Left ventricle myocardium superior (tissue), 1 donor: ENCODE results near the gene SEC14L3. TPM values are rescaled to one million over a fixed set of nuclear protein-coding genes. Genes with fewer than 3 reads are reported as not detected.

Experiments used
- ATAC-seq: fragments of 200-7000 bp; cut with Tn5 transposase; one replicate; pipeline ENCODE4 v1.9.1; 2020; ENCODE audit warnings: mild to moderate bottlenecking, moderate library complexity
- DNase-seq: peaks from one replicate; pipeline ENCODE4 v3.0.0-alpha.2; 2020
- intact Hi-C: fragments of 100-400 bp; cut with micrococcal nuclease; formaldehyde crosslinking; loops from one replicate; pipeline ENCODE4 v1.11.0; 2022
- long read RNA-seq: library from polyadenylated mRNA; unstranded; transcript quantifications from one replicate; pipeline ENCODE4 v2.0.0, GENCODE V29; 2021
- total RNA-seq: library from RNA; stranded (reverse); fragmentation: NEBNext Ultra II Directional; extraction: Animal tissue kit (Norgen Biotek cat#: 25700); gene quantifications from one replicate; pipeline ENCODE4 v1.2.1, GENCODE V29; 2021
- donor health status: DM: no; HTN: yes; CAD: no; lungs with severe emphysema.

SEC14L3 gene
- not detected for total RNA-seq
- long read RNA-seq: 0 reads

DNA sequence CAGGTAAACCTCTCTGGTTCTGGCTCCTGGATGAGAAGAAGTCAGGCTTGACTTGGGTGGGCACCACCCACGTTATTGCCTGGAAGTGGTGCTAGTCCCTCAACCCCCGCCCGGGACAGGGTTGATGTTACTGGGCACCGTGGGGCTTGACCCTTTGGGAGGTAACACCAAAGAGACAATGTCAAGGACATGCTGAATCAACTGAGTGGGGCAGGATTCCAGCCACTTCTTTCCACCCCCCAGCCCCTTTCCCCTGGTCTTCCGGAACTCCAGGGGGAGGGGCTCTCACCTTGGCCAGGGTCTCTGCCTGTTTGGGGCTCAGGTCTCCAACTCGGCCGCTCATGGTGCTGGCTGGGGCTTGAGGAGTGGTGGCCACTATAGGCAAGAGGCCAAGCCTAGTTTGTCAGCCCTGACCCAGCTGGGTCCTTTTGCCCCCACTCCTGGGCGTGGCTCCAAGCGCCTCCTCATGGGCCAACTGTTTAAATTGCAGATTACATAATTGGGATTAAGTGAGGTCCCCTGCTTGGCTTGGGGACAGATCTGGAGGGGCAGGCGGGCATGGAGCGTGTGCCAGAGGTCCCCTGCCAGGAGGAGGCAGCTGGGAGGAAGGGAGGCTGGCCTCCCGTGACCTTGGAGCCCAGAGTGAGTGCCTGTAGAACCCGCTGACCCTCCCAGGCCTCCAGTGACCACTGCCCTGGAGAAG, at the start of gene SEC14L3:
SEC14L3 (minus strand) TSS at position 402 of the 703 bp plus-strand sequence; CDS start at position 343, 59 bp downstream.
- ATAC-seq: no peak
- intact Hi-C loops: no loop called here
- DNase-seq: no peak

DNA sequence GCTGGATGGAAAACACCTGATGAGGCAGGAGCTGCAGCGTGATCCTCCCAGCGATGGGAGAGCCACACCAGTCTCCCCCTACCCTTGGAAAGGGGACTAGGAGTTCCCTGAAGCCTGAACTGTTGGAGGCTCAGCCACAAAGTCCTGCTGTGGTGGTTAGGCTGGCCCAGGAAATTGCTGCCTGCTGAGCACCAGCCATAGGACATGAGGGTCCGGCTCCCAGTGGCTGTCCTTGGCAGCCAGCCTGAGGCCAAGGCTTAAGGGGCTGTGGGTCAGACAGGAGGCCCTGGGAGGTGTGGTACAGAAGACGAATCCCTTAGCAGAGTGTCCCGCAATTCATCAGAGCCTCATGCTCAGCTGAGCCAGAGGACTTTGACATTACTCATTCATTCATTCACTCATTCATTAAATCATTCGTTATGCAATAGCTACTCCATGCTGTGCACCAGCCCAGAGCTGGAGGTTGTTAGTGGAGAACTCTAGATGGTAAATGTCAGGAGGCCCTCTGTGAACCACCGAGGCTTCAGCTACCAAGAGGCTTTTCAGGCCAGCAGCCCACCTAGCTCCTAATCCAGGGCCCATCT, 48.1 kb upstream of the SEC14L3 start:
- ATAC-seq (no peak), DNase-seq (no peak)
- intact Hi-C loops: loop anchor here (5.0 kb wide), 1 partner anchor 393 kb away; no protein-coding TSS in a partner anchor

DNA sequence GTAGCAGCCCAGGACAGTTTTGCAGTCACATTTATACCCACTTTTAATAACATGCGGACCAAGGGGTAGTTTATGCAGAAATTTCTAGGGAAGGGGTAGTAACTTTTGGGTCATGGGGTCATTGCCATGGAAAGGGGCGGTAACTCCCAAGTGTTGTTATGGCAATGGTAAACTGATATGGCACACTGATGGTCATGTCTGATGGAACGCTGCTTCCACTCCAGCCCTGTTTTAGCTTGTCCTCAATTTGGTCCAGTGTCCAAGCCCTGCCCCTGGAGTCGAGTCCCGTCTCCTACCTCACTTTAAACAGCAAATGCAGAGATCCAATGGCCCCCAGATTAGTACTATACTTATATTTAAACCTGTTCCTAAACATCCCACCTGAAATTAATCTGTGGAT, 44.9 kb upstream of the SEC14L3 start:
- ATAC-seq (no peak), DNase-seq (no peak)
- intact Hi-C loops: loop anchor here (5.0 kb wide), 1 partner anchor 389 kb away; no protein-coding TSS in a partner anchor

DNA sequence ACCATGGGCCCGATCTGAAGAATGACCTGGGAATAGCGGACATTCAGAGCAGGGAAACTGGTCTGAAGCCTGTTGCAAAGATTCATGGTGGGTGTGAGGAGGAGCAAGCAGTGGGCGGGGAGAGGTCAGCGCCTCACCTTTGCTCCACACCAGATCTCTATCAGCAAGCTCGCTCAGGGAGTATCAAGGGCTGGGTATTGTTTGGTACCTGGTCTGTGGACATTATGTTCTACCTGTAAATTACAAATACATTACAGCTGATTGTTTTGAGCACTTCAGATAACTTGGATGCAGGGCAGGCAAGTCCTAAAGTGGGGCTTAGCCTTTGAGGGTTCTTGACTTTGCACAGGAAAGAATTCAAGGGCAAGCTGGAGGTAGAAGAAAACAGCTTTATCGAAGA, 44.5 kb upstream of the SEC14L3 start:
- intact Hi-C loops: loop anchor here (5.0 kb wide), 1 partner anchor 389 kb away; no protein-coding TSS in a partner anchor
- ATAC-seq: no peak
- DNase-seq: no peak

DNA sequence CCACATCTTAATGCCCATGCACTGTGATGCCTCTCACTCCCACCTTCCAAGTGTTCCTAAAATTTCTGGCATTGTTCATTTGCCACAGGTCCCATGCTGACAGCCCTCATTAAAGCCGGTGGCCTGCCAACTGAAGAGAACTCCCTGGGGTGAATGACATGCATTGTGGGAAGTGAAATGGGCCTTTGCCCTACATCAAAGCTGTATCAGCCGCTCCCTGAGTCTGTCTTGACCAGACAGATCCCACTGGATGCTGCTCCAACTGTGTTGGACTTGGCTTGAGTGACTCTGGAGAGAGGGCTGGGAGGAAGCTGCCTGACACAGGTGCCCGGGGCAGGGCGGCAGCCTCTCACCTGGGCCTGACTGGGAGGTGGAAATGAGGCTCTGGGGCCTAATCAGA, 42.4 kb upstream of the SEC14L3 start:
- intact Hi-C loops: no loop called here
- ATAC-seq (no peak), DNase-seq (no peak)

DNA sequence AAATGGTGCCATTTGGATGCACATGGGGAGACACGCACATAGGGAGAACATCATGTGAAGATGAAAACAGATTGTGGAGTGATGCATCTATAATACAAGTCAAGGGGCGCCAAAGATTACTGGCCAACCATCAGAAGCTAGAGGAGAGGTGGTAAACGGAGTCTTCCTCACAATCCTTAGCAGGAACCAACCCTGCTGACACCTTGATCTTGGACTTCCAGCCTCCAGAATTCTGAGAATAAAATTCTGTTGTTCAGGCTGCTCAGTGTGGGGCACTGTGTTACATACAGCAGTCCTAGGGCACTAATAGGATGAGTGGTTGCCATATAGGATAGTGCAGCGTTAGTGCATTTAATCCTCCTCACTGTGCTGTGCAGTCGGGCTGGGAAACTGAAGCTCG, 41.6 kb upstream of the SEC14L3 start:
- DNase-seq (no peak), ATAC-seq (no peak)
- intact Hi-C loops: no loop called here

DNA sequence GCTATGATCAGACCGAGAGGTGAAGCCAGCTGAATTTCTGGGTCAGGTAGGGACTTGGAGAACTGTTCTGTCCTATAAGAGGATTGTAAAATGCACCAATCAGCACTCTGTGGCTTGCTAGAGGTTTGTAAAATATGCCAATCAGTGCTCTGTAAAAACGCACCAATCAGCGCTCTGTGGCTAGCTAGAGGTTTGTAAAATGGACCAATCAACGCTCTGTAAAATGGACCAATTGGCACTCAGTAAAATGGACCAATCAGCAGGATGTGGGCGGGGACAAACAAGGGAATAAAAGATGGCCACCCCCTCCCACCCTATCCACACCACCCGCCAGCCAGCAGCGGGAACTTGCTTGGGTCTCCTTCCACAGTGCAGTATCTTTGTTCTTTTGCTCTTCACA, 40.1 kb upstream of the SEC14L3 start:
- intact Hi-C loops: no loop called here
- DNase-seq (no peak), ATAC-seq (no peak)

DNA sequence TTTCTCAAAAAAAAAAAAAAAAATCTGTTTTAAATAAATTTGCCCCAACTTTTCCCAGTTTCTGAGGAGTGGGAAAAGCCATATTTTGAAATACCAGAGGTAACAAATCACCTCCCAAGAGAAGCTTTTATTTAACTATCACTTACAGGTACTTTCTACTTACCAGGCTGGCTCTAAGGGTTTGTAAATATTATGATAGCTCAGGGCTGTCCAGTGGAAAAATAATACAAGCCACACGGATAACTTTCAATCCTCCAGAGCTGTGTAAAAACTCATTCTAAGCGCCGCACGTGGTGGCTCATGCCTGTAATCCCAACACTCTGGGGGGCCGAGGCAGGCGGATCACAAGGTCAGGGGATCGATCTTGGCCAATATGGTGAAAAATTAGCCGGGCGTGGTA, 39.3 kb upstream of the SEC14L3 start:
- ATAC-seq (no peak), DNase-seq (no peak)
- intact Hi-C loops: no loop called here

DNA sequence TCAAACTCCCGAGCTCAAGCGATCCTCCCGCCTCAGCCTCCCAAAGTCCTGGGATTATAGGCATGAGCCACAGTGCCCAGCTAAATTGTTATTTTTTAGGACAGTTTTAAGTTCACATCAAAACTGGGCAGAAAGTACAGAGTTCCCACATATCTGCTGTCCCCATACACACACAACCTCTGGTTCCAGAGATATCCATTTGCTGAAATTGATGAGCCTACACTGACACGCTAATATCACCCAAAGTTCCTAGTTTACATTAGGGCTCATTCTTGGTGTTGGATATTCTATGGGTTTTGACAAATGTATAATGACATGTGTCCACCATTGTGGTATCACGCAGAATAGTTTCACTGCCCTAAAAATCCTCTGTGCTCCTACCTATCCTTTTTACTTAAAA, 36.4 kb upstream of the SEC14L3 start:
- intact Hi-C loops: no loop called here
- ATAC-seq (no peak), DNase-seq (no peak)

DNA sequence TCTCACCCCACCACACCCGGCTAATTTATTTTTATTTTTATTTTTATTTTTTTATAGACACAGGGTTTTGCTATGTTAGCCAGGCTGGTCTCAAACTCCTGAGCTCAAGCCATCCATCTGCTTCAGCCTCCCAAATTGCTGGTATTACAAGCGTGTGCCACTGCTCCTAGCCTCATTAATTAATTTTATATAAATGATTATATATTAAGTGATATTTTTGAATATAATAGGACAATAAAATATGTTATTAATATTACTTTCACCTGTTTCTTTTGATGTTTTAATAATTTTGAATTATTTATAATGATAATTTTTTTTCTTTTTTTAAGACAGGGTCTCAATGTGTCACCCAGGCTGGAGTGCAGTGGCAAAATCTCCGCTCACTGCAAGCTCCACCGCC, 35.9 kb upstream of the SEC14L3 start:
- DNase-seq (no peak), ATAC-seq (no peak)
- intact Hi-C loops: no loop called here

DNA sequence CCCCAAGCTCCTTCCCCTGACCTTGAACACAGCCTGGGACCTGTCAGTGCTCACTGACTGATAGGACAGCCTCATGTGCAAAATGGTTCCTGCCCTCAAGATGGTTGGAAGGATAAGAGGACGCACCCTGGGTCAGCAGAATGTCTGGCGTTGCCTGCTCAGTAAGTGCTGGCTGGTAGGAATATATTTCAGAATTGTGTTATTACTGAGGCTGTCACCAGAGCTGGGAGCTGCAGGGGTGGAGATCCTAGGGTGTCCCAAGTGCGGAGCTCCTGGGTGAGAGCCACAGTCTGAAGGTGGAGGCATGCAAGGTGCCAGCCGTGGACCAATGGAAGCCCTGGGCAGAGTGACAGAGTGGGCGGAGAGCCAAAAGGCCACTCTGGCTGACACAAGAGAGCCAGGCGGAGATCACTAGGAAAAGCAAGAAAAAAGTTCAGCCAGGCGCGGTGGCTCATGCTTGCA, 34.7 kb upstream of the SEC14L3 start:
- ATAC-seq (no peak), DNase-seq (no peak)
- intact Hi-C loops: no loop called here

DNA sequence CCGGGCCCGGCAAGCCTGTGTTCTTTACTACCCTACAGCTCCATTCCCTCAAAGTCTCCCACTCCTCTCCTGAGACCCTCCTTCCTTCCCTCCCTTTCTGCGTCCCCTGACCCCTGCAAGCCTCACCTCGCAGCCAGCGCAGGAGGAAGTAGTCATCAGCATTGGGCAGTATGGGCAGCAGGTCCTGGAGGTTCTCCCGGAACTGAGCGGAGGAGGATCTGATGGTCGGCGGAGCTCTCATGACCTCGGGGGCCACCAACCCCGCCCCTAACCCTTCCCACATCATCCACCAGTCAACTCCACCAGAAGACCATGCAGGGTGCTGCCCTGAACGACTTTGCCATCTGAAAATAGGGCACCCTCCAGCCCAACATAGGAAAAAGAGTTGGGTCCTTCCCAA, 31.7 kb upstream of the SEC14L3 start:
- DNase-seq: no peak
- intact Hi-C loops: no loop called here
- no peak for ATAC-seq

DNA sequence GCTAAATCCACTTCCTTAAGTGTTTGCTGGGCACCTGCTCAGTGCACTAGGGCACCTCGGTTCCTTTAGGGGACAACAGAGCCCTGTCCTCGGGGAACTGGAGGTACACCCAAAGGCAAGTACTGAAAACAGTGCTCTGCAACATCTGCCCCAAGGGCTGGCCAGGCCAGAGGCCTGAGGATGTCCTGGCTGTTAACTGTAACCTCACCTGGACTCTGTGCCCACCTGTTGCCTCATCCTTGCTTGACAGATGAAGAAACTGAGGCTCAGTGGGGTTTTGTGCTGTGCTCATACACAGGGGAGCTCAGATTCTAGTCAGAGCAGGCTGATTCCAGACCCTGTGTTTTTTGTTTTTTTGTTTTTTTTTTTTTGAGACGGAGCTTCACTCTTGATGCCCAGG, 31.1 kb upstream of the SEC14L3 start:
- no peak for DNase-seq

DNA sequence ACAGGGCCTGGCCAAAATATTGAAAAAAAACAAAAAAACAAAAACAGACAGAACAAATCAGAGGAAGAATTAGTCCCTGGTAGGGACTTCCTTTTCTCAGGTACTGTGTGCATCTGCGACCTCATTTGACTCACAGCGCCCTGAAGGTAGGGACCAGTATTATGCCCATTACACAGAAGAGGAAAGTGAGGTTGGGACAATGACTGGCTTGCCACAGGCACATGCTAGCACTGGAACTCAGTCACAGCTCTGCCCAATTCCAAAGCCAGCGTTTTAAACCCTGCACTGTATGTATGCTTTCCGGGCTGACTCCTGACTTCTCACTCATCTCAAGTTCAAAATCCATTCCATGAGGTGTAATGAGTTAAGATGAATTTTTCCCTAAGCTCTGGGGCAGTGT, 30.3 kb upstream of the SEC14L3 start:
- intact Hi-C loops: no loop called here
- ATAC-seq (no peak), DNase-seq (no peak)

More for the DNA sequence above, 31.1 kb upstream of the SEC14L3 start:
- intact Hi-C loops: no loop called here
- ATAC-seq: no peak

DNA sequence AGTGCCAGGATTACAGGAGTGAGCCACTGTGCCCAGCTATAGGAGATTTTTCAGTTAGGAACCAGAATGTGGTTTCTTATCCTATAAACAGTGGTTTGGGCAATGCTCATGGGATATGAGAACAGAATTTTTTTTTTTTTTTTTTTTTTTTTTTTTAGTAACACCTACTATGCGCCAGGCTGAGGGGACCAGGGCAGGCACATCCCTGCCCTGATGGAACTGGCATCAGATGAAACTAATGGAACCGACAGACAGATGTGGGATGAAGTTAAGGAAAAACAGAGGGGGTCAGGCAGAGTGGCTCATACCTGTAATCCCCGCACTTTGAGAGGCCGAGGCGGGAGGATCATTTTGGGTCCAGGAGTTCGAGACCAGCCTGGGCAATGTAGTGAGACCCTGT, 28.8 kb upstream of the SEC14L3 start:
- intact Hi-C loops: no loop called here
- DNase-seq (no peak), ATAC-seq (no peak)

DNA sequence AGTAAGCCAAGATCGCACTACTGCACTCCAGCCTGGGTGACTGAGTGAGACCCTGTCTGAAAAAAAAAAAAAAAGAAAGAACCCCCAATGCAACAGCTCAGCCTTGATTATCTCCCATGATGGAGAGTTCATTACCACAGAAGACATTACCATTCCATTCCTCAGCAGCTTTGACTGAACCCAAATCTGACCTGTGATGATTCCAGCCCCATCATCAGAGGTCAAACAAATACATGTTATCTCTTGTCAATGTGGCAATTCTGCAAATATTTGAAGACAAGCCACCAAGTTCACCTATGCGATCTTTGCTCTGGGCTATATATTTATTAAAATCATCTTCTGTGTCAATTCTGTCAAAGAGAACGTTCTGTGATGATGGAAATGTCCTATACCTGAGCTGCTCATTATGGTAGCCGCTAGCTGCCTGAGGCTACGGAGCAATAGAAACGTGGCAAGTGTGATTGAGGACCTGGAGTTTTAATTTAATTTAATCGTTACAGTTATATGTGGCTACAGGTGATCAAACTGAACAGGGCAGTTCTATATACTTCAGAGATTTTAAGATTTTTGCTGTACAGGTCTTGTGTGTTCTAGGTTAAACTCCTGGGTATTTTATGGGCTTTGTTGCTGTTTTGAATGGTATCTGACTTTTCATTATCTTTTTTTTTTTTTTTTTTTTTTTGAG, 25.8 kb upstream of the SEC14L3 start:
- DNase-seq (no peak), ATAC-seq (no peak)
- intact Hi-C loops: no loop called here

DNA sequence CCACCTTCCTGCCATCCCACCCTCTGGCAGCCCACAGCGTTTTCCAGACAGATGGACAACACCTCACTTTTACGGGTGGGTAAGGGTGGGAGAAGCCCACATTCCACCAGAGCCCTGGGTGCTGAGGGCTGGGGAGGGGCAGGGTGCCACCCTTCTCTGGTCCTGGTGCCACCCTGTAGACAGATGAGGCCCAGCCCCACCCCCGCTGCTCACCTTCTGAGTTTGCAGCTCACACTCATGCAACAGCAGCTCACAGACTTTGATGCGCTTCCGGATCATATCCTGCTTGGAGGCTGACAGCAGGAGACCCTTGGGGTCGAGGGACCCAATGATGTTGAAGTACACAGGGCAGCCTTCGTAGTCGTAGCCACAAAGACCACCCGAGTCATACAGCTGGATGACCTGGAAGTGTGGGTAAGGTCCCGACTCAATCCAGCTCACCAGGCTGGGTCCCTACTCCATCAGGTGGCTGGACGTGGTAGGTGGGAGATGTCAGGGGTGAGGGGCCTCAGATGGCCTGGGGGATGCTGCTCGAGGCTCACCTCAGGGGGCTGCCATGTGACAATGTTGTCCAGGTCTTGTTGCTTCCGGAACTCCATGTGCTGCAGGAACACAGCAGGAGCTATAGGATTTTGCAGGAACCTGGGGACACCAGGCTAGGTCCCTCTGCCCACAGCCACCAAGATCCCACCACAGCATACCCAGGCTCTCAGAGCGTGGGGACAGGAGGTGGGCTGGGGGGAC, 23.4 kb upstream of the SEC14L3 start:
- no peak for ATAC-seq
- DNase-seq: no peak
- intact Hi-C loops: no loop called here

DNA sequence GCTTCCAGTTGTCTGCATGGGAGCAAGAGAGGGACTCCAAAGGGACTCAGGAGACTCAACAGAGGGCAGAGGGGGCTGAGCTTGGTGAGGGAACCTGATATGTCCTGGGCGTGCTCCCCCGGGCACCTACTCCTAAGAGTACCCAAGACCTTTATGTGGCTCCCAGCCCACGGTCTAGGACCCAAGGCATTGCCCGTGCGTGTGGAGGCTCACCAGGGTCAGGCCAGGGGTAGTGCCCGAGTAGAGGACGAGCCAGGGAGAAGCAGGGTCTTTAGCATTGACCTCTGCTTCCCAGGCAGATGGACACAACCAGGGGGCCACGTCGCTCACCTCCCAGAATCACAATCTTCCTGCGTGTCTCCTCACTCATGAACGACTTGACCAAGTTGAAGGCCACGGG, 20.3 kb upstream of the SEC14L3 start:
- ATAC-seq: no peak
- intact Hi-C loops: no loop called here
- DNase-seq: no peak

DNA sequence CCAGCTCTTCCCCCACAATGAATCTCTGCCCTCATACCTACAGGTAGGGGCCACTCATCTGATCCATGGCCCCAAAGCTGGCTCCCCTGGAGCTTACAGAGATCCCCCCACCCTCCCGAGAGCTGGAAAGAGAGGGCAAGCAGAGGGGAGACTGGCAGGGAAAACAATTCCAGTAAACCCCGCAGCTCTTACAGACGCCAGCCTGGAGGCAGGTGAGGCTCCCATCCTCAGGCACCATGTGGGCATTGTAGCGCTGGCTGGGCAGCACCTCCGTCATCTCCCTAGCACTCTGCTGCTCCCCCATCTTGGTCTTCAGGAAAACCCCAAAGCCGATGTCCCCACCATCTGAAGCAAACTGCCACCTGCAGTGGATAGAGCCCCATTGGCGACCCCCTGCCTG, 19.6 kb upstream of the SEC14L3 start:
- no peak for ATAC-seq
- intact Hi-C loops: no loop called here
- no peak for DNase-seq

DNA sequence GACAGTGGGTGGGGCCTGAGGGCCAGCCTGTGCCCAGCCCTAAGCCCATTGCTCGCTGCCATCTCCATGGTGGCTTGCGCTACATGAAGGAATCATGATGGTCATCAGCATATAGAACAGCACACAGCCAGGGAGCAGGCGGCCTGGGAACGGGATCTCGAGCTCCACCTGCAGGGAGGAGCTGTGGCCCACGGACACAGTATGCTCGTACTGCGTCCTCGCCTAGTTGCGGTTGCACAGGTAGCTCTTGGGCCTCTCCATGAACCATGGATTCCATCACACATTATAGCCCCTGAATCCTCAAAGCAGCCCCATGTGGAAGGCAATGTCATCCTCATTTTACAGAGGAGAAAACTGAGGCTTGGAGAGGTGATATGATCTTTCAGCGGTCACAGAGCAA, 18.6 kb upstream of the SEC14L3 start:
- intact Hi-C loops: no loop called here
- no peak for ATAC-seq
- DNase-seq: no peak
